Fibroblast of mammary gland (primary cell): ENCODE measurements around the gene STAMBP.

Experiments
- DNase-seq: peaks from one replicate; pipeline ENCODE4 v3.0.0-alpha.2; 2010; ENCODE audit warnings: low read depth
- H3K4me3 ChIP-seq: 2 replicates; pipeline ENCODE4 v1.5.1; 2011; ENCODE audit warnings: low read depth, mild to moderate bottlenecking, low read length, moderate library complexity; ENCODE audit not compliant: control insufficient read depth
- CTCF ChIP-seq: conservative IDR thresholded peaks from 2 replicates; pipeline ENCODE4 v1.5.1; 2011; ENCODE audit warnings: low read depth, low read length, inconsistent platforms; ENCODE audit not compliant: control insufficient read depth, insufficient read depth

Gene STAMBP

GRCh38 chr2:73894475-73894850 lies 65.7 kb downstream of the STAMBP start:
- no peak overlapping the region for H3K4me3 ChIP-seq
- DNase-seq: no peak
- TF ChIP-seq CTCF: no peak

GRCh38 chr2:73894877-73895276 lies 66.1 kb downstream of the STAMBP start:
- TF ChIP-seq CTCF: no peak
- H3K4me3 ChIP-seq: no peak overlapping the region
- DNase-seq: no peak

GRCh38 chr2:73895473-73895872 lies 66.7 kb downstream of the STAMBP start:
- TF ChIP-seq CTCF: no peak
- DNase-seq: no peak
- no peak overlapping the region for H3K4me3 ChIP-seq

GRCh38 chr2:73896362-73897239 lies 67.8 kb downstream of the STAMBP start:
- no peak overlapping the region for H3K4me3 ChIP-seq
- TF ChIP-seq CTCF: no peak
- DNase-seq: peak; percentile 96

- no peak for TF ChIP-seq CTCF
- no peak overlapping the region for H3K4me3 ChIP-seq
- DNase-seq: no peak
Observed at GRCh38 chr2:73897240-73897583, 68.5 kb downstream of the STAMBP start.

- no peak for DNase-seq
- no peak for TF ChIP-seq CTCF
- H3K4me3 ChIP-seq: no peak overlapping the region
Observed at GRCh38 chr2:73897934-73898333, 69.2 kb downstream of the STAMBP start.
